GM19099 (cell line): ENCODE measurements around the gene TMEM116.

Experiments used
- POLR2A ChIP-seq: IDR thresholded peaks from 3 replicates; pipeline ENCODE4 v1.6.1; 2011; ENCODE audit warnings: low read depth; ENCODE audit not compliant: insufficient read length; ENCODE audit errors: extremely low read depth

Gene TMEM116

GRCh38 chr12:112015938-112016337 lies 3.0 kb upstream of the TMEM116 start:
- TF ChIP-seq POLR2A = no peak

DNA sequence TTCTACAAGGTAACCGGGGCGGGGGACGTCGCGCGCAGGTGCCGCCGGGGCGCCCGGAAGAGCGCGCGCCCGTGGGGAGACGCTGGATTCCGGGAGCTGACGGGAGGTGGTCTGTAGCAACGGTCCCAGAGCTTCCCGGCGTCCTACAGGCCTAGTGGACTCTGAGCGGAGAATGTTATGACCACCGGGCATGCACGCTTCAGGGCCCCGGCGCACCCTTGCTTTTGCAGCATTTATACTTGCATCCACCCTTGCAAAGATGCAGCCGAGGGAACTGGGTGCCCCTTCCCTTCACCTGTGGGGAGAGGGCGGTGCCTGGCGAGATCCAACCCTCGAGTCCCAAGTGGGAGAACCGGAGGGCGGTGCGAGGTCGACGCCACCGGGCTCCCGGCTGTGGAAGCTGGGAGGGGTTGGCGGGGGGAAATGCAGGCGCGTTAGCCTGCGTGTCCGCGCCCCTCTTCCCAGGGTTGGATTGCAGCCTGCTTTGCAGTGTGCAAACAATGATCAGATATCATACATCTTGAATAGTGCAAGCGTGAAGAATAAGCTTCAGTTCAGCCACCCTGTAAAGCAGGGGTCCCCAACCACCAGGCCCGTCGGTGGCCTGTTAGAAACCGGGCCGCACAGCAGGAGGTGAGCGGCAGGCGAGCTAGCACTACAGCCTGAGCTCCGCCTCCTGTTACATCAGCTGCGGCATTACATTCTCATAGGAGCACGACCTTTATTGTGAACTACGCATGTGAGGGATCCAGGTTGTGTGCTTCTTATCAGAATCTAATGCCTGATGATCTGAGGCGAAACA lies 837 bp upstream of the TMEM116 start:
- peak; percentile 78 for TF ChIP-seq POLR2A

- no peak for TF ChIP-seq POLR2A
These were observed 1.3 kb downstream of the TMEM116 start for GRCh38 chr12:112011685-112012084.

GRCh38 chr12:112010415-112011344 lies 2.3 kb downstream of the TMEM116 start:
- TF ChIP-seq POLR2A = no peak

DNA sequence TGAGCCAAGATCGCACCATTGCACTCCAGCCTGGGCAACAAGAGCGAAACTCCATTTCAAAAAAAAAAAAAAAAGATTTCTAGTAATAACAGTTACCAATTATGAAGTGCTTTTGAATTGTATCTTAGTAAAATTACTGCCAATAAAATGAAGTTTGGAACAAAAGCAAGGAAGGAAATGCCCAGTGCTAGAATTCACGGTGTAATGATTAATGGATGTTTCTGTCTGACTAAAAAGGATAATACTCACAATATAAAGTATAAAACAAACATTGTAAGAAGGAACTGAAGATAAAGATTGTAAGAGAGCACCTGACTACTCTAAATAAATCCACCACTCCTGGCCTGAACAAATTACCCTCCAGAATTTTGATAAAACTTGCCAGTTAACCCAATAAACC lies 4.0 kb downstream of the TMEM116 start:
- no peak for TF ChIP-seq POLR2A

GRCh38 chr12:112007945-112008344 lies 5.0 kb downstream of the TMEM116 start:
- no peak for TF ChIP-seq POLR2A

DNA sequence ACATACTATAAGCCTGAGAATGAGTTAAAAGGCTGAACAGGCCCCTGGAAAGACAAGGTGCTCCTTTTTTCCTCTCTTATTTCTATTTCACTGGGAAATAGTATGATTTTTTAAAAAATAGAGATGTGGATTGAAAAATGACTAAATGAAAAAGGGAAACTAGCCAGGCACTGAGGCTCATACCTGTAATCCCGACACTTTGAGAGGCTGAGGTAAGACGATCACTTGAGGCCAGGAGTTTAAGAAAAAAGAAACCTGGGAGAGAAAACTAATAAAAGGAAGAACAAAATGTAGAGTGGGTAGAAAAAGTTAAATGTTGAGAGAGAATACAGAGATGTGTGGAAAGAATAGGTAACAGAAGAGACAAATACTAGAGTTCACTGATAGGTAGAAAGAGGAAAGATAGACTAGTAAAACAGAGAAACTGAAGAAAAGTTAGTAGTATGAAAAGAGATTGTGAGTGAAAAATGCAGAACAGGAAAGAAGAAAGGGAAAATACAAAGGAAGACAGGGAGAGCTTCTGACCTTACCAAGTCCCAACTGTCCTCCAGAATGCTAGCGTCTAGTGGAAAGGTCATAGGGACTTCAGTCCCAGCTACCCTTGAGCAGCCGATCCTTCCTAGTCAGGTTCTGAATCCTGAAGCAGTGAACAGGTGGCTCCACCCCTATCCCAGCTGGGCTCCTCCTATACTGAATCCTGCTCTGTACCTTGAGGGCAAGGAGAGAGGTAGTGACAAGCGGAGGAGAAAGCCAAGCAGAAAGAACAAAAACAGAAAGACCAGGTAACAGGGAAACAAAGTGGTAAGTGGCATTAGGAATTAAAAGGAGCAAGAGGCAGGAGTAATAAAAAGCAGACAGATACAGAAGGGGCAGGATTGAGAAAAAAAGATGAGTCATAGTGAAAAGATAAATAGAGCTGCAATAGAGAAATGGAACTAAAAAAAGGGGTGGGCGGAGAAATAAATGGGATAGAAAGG lies 7.3 kb downstream of the TMEM116 start:
- TF ChIP-seq POLR2A = no peak

GRCh38 chr12:112004041-112004440 lies 8.9 kb downstream of the TMEM116 start:
- no peak for TF ChIP-seq POLR2A

GRCh38 chr12:112001576-112001975 lies 11.4 kb downstream of the TMEM116 start:
- TF ChIP-seq POLR2A = no peak

GRCh38 chr12:112000820-112001219 lies 12.1 kb downstream of the TMEM116 start:
- no peak for TF ChIP-seq POLR2A

DNA sequence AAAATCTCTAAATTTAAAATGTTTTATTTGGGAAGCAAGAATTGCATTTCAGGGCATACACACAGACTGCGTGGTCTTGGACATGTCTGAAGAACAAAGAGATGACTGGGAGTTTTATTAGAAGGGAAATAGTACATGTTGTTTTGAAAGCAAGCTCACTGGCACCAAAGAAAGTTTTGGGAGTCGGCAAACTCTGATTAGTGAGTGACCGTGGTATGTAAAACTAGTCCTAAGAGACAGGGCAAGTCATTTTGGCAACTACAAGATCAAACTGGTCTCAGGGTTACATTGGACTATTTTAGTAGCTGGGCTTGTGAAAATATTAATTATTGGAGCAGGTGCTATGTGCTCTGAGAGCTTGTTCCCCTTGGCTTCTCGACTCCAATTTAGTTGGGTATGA lies 14.9 kb downstream of the TMEM116 start:
- TF ChIP-seq POLR2A = no peak

DNA sequence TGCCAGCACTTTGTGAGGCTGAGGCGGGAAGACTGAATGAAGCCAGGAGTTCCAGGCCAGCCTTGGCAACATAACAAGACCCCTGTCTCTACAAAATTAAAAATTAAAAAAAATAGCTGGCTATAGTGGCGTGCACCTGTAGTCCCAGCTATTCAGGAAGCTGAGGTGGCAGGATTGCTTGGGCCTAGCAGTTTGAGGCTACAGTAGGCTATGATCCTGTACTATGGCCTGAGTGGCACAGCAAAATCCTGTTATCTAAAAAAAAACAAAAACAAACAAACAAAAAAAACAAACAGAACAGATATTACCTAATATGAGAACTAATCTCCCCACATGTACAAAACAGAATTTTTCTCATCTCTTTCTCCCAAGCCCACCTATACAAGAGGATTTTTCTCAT lies 15.7 kb downstream of the TMEM116 start:
- TF ChIP-seq POLR2A = no peak

DNA sequence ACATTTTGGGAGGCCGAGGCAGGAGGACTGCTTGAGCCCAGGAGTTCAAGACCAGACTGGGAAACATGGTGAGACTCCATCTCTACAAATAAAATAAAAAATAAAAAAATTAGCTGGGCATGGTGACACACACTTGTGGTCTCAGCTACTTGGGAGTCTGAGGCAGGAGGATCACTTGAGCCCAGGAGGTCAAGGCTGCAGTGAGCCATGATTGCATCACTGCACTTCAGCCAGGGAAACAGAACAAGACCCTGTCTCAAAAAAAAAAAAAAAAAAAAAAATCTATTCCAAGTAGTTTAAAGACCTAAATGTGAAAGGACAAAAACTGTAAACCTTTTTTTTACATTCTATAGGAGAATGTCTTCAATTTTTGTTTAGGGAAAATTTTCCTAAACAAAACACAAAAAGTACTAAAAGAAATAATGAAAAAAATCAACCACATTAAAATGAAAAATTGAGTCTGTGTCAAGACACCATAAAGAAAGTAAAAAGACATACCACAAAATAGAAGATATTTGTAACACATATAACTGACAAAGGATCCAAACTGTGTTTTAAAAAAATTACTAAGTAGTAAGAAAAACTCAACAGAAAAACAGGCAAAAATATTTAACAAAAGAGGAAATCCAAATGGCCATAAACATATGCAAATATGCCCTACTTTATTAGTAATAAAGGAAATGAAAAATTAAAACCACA lies 17.0 kb downstream of the TMEM116 start:
- TF ChIP-seq POLR2A = no peak

GRCh38 chr12:111993292-111994150 lies 19.4 kb downstream of the TMEM116 start:
- no peak for TF ChIP-seq POLR2A

DNA sequence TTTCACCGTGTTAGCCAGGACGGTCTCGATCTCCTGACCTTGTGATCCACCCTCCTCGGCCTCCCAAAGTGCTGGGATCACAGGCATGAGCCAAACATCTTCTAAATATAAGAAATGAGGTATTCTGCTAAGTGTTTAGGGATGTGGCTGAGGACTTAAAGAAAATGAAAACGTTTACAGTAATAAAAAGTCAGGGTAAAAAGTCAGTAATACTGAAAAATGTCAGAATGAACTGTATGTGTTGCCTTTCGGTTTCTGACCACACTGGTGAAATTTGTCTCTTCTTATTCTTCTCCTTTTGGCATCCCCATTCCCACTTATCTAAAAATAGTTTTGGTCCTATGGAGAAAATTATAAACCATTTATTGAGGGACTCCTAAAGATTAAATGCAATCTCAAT lies 20.5 kb downstream of the TMEM116 start:
- TF ChIP-seq POLR2A = no peak
